K562 (cell line): ENCODE data around the gene DGCR8. TPM values are rescaled to one million over a fixed set of nuclear protein-coding genes. Genes with fewer than 3 reads are reported as not detected.
A peak's percentile ranks its signal among the peaks of the same experiment; 100 is the strongest.

Experiments used
- BRD4 ChIP-seq: fragments of 200-600 bp; sonication (generic); IDR thresholded peaks from 2 replicates; pipeline ENCODE4 v1.6.1; 2017; ENCODE audit warnings: inconsistent platforms
- CEBPZ ChIP-seq: fragments of 150-350 bp; IDR thresholded peaks from 2 replicates; pipeline ENCODE4 v1.6.1; 2014; ENCODE audit warnings: low read depth, mild to moderate bottlenecking, low read length, borderline replicate concordance
- FOS ChIP-seq: IDR thresholded peaks from 3 replicates; pipeline ENCODE4 v1.6.1; 2011; ENCODE audit not compliant: insufficient read length; ENCODE audit errors: extremely low read depth
- GABPA ChIP-seq: fragments of 200-800 bp; sonication (Bioruptor generic); conservative IDR thresholded peaks from 2 replicates; pipeline ENCODE4 v1.6.1; 2016; ENCODE audit warnings: low read depth, missing genetic modification characterization, missing compliant biosample characterization
- HNRNPH1 ChIP-seq: fragments of 200-400 bp; formaldehyde crosslinking; optimal IDR thresholded peaks from 2 replicates; pipeline ENCODE3; 2017; ENCODE audit warnings: low read depth, mild to moderate bottlenecking, low read length, moderate library complexity
- IFI16 ChIP-seq: fragments of 250-450 bp; sonication (Bioruptor Pico); IDR thresholded peaks from 2 replicates; pipeline ENCODE4 v2.1.2; 2022; ENCODE audit warnings: mild to moderate bottlenecking, inconsistent platforms
- JUN ChIP-seq, 2 experiments: sonication (generic) in 1 of 2; formaldehyde crosslinking in 1 of 2; IDR thresholded peaks; 2 replicates each; pipeline versions ENCODE4 v1.6.1 to v1.8.0; 2012 to 2022; ENCODE audit warnings: borderline replicate concordance in 2 of 2, mild to moderate bottlenecking in 2 of 2, improper control_type of control experiment in 1 of 2, low read depth in 1 of 2, low read length in 1 of 2, missing genetic modification reagents in 1 of 2
- PHB ChIP-seq: fragments of 250-450 bp; sonication (Bioruptor Pico); IDR thresholded peaks from 2 replicates; pipeline ENCODE4 v1.5.0; 2021
- POLR2B ChIP-seq: fragments of 450-650 bp; IDR thresholded peaks from 2 replicates; pipeline ENCODE4 v1.6.1; 2018; ENCODE audit warnings: low read depth; ENCODE audit not compliant: partially characterized antibody
- RBM25 ChIP-seq: fragments of 200-400 bp; formaldehyde crosslinking; IDR thresholded peaks from 2 replicates; pipeline ENCODE4 v1.6.1; 2018; ENCODE audit warnings: low read length, low read depth, moderate library complexity; ENCODE audit not compliant: severe bottlenecking
- SIX5 ChIP-seq, 2 experiments: IDR thresholded peaks; 2 replicates each; pipeline ENCODE4 v1.6.1; 2011; ENCODE audit warnings: low read length in 2 of 2, borderline replicate concordance in 1 of 2, low read depth in 1 of 2, mild to moderate bottlenecking in 1 of 2, moderate library complexity in 1 of 2; ENCODE audit not compliant: insufficient read depth in 1 of 2
- THAP7 ChIP-seq: fragments of 250-450 bp; sonication (Bioruptor Pico); IDR thresholded peaks from 2 replicates; pipeline ENCODE4 v1.5.0; 2021
- UBTF ChIP-seq, 2 experiments: IDR thresholded peaks; 2 replicates each; pipeline ENCODE4 v1.6.1; 2012; ENCODE audit warnings: improper control_type of control experiment in 2 of 2, low read depth in 2 of 2, low read length in 2 of 2, borderline replicate concordance in 1 of 2
- ZNF212 ChIP-seq: fragments of 450-650 bp; formaldehyde crosslinking; IDR thresholded peaks from 2 replicates; pipeline ENCODE4 v1.4.0; 2020; ENCODE audit warnings: mild to moderate bottlenecking
- ZNF551 ChIP-seq: fragments of 250-450 bp; sonication (Bioruptor Pico); IDR thresholded peaks from 2 replicates; pipeline ENCODE4 v1.5.0; 2021; ENCODE audit warnings: mild to moderate bottlenecking, moderate library complexity
- ZNF639 ChIP-seq, 2 experiments: fragments of 200-800 bp in 1 of 2; sonication (Bioruptor generic) in 1 of 2; sonication (generic) in 1 of 2; formaldehyde crosslinking in 1 of 2; IDR thresholded peaks in 1 of 2; conservative IDR thresholded peaks in 1 of 2; 2 replicates each; pipeline versions ENCODE4 v1.5.0 to v1.6.1; 2016 to 2020; ENCODE audit warnings: missing compliant biosample characterization in 1 of 2, missing genetic modification characterization in 1 of 2, missing genetic modification reagents in 1 of 2
- ZNF695 ChIP-seq: fragments of 450-650 bp; formaldehyde crosslinking; IDR thresholded peaks from 2 replicates; pipeline ENCODE4 v1.4.0; 2020; ENCODE audit warnings: mild to moderate bottlenecking, moderate library complexity
- polyA plus RNA-seq, 8 experiments: library from polyadenylated mRNA; depleted of rRNA in 4 of 8; stranded (reverse) in 5 of 8; unstranded in 3 of 8; fragments of >200 nt; fragmentation: Nextera tagmentation in 2 of 8; fragmentation: Illumina TruSeq in 1 of 8; extraction: Ambion mirVana in 2 of 8; extraction: Trizol in 1 of 8; gene quantifications; 2 replicates each; pipeline versions ENCODE4 v1.2.1 to v1.2.3, GENCODE V29; 2011 to 2014; ENCODE audit warnings: inconsistent platforms in 1 of 8, missing spikeins in 1 of 8
- total RNA-seq, 7 experiments: library from RNA; depleted of rRNA in 6 of 7; stranded (reverse); fragments of >200 nt in 6 of 7; fragmentation: Illumina TruSeq in 2 of 7; extraction: Trizol in 2 of 7; gene quantifications; 2 replicates each; pipeline versions ENCODE4 v1.2.1 to v1.2.3, GENCODE V29; 2011 to 2021; ENCODE audit warnings: low replicate concordance in 1 of 7

The DGCR8 gene
- total and polyA plus RNA-seq, 9 of the 15 experiments (the other 6 are each of a cell fraction or from before 2014, with no cell fraction given): 5.9 to 144 (median 80.1) TPM

GRCh38 chr22:20109411-20110358 is 29.6 kb downstream of the DGCR8 start (continued):
- no peak for TF ChIP-seq ZNF639 (CRISPR knock-in tag; conservative IDR thresholded peaks at IDR 0.05 in 1 of 2, IDR thresholded peaks at IDR 0.05 in 1 of 2)
- no peak for TF ChIP-seq JUN (IDR thresholded peaks at IDR 0.05; ENCODE audit: borderline replicate concordance, low read depth, low read length)
- no peak for TF ChIP-seq JUN (CRISPR knock-in tag; IDR thresholded peaks at IDR 0.05; ENCODE audit: borderline replicate concordance)
- no peak for TF ChIP-seq THAP7 (CRISPR knock-in tag)
- no peak for TF ChIP-seq GABPA
- TF ChIP-seq FOS: no peak
- TF ChIP-seq UBTF (IDR thresholded peaks at IDR 0.05; ENCODE audit: borderline replicate concordance in 1 of 2, low read depth in 2 of 2, low read length in 2 of 2): no peak
- TF ChIP-seq ZNF695 (CRISPR knock-in tag): peak; percentile 58; the same call in 1 of the 2 replicates
- TF ChIP-seq HNRNPH1: no peak
- TF ChIP-seq BRD4: no peak
- no peak for TF ChIP-seq ZNF551 (CRISPR knock-in tag)
- TF ChIP-seq IFI16 (CRISPR knock-in tag): no peak
- 0 out of 2 replicates have a peak, but pooled peaks have one; percentile 27 for TF ChIP-seq PHB (CRISPR knock-in tag)
- TF ChIP-seq POLR2B: peak; percentile 46
- TF ChIP-seq RBM25: no peak
- TF ChIP-seq SIX5 (IDR thresholded peaks at IDR 0.05; ENCODE audit: borderline replicate concordance in 1 of 2, insufficient read depth in 1 of 2, low read depth in 1 of 2, low read length in 2 of 2): 0 out of 4 replicates have a peak, but pooled peaks of 1 of the 2 experiments have one; percentile 6
- no peak for TF ChIP-seq ZNF212 (CRISPR knock-in tag)
- TF ChIP-seq CEBPZ: no peak
